GF-D8 (cell line): ENCODE data around the gene RAB11FIP5.
"Not testable (repeated sequence)": the region's sequence is repeated elsewhere in the genome, so short reads cannot be mapped to it uniquely, and the experiment has no call there.

Source experiments
- DNase-seq: peaks from one replicate; lab custom pipeline; 2025; lab: John Stamatoyannopoulos, UW

Gene RAB11FIP5, protein sequence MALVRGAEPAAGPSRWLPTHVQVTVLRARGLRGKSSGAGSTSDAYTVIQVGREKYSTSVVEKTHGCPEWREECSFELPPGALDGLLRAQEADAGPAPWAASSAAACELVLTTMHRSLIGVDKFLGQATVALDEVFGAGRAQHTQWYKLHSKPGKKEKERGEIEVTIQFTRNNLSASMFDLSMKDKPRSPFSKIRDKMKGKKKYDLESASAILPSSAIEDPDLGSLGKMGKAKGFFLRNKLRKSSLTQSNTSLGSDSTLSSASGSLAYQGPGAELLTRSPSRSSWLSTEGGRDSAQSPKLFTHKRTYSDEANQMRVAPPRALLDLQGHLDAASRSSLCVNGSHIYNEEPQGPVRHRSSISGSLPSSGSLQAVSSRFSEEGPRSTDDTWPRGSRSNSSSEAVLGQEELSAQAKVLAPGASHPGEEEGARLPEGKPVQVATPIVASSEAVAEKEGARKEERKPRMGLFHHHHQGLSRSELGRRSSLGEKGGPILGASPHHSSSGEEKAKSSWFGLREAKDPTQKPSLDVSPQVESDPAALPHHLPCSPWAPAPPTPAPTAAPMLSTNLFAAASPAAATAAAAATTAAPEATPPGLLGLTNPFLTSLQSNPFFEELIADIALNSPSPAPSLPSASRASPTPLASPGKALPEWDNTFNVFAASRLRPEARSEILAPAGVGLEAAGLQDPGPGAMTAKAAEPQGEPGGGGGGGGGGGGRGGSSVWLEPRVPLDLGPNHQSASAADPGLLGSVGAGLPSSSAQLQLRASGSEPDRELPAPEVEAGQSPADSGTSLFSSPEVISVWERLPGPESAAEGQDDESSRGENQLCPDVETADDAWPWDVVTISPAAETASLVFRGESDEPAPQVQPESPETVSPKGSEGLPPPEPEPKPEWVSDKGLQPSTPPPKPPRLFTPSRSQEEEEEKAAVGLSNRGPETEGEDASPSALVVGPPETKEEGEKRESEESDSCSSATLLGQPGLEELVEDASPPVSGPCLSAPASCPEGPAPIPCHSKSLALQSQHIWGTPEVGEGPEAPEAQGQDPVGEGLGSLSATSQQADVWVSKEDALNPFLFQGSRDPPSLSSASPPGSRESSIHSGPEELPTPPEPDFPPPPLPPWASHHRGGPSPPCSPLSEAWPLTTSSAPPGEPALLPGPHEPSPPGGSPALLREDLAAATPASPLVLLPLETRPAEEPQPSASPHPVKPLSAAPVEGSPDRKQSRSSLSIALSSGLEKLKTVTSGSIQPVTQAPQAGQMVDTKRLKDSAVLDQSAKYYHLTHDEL (N-terminal part only)

DNA sequence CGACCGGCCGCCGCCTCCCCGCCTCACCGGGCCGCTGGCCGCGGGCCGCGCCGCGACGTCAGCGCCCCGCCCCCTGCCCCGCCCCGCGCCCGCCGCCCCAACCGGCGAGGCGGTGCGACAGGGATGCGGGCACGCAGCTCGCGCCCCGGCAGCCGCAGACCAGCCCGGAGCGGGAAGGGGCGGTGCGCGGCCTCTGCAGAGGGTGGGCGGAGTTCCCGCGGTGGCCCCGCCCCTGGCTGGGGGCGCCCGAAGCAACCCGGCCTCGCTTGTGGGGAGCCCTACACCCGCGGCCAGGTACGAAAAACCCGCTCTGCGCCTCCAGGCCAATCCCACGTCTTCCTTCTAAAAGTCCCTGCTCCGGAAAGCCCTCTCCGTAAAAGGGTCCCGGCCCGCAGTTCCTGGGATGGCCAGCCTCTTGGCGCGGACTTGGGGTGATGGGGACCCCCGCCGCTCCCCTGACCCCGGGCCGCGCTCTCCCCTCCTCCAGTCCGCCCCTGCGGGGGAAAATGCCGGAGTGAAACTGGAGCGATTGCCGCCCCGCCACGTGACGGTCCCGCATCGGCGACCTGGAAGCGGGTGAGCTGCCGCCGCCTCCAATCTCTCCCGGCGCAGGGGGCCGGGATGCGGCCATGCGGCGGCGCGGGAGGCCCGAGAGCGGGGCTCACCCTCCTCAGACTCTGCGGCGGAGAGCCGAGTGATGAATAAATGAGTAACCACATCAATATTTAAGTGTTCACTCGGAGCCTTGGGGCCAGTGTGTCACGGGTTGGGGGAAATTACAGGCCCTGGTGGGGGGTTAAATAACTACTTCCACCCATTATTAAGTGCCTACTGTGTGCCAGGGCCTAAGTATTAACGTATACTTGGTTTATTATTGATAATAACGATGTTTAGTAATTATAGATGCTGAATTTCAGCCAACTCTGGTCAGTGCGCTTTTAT, at the start of gene RAB11FIP5:
Gene RAB11FIP5, minus strand, starts transcription at position 36 of the 942 bp plus-strand sequence. CDS start 171 bp downstream, outside the sequence.
- DNase-seq, result no peak

DNA sequence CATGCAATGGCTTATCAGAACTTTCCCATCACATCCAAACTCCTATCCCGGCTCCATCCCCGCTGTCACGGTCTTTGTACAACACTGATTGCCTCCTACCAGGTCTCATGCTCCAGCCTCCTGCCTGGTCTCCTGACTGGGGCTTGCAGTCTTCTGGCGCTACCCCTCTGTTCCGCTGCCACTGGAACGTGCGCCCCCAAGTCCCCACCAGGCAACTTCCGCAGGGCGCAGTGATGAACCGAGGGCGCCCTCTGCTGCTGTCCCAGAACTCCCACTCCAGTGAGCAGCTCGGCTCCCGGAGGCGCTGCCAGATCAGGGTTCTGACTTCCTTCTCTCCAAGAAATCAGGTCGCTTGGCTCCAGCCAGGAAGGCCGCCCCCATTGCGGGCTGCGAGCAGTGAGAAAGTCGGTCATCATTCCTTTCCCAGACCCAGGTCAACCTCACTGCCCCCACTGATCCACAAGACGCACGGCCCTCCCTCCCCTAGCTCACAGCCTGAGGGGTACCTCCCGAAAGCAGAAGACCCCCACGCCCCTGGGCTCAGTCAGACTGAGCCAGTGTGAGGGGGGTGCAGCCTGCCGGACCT, 43.9 kb upstream of the RAB11FIP5 start:
- no peak for DNase-seq

DNA sequence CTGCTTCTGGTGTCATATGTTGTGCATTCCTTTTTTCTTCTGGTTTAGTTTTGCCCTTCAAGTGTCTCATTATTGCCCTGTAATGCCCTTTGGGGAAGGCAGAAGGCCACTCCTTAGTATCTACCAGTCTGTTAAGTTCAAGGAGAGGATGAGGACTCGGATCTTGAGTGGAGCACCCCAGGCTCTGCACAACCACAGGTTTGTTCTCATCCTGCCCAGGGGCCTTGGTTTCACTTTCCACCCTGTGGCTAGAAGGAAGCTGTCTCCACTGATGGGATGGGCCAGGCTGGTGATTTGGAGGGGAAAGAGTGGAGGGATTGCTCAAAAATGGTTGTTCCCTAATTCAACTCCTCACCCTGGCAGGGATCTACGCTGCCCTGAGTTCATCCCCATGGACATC, 30.2 kb upstream of the RAB11FIP5 start:
- no peak for DNase-seq

DNA sequence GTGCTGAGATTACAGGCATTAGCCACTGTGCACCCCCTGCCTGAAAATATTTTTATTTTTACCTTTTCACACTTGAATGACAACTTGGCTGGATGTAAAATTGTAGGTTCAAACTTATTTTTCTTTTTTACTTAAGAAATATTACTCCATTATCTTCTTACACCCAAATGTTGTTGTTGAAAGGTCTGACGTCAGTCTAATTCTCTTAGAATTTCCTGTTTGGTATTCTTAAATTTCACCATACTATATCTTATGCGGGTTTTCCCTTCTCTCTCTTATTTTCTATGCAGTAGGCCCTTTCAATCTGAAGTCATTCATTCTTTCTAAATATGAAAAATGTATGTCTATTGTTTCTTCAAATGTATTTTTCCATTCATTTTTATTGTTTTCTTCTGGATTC, 29.1 kb upstream of the RAB11FIP5 start:
- no peak for DNase-seq

DNA sequence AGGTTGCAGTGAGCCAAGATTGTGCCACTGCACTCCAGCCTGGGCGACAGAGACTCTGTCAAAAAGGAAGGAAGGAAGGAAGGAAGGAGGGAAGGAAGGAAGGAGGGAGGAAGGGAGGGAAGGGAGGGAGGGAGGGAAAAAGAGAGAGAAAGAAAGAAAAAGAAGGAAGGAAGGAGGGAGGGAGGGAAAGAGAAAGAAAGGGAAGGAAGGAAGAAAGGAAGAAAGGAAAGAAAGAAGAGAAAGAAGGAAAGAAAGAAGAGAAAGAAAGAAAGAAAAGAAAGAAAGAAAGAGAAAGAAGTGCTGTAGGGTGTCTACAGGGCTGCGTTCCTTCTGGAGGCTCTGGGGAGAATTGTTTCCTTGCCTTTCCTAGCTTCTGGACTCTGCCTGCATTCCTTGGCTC, 22.5 kb upstream of the RAB11FIP5 start:
- DNase-seq, result no peak

DNA sequence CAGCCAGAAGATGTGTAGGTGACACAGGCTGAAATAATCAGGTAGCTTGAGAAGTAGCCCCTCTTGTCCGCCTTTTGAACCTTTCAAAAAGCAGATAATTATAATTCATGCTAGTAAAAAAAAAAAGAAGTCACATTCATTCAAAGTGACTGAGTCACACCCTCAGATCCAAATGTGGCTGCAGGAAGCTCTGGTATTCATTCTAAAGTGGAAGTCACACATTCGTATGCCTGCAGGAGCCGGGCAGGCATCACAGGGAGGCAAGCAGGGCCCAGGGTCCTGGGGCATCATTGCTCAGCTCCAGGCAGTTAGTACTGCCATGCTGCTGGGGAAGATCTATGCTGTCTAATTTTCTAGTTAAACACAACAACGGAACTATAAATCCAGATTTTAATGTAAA, 21.7 kb upstream of the RAB11FIP5 start:
- DNase-seq, result no peak

DNA sequence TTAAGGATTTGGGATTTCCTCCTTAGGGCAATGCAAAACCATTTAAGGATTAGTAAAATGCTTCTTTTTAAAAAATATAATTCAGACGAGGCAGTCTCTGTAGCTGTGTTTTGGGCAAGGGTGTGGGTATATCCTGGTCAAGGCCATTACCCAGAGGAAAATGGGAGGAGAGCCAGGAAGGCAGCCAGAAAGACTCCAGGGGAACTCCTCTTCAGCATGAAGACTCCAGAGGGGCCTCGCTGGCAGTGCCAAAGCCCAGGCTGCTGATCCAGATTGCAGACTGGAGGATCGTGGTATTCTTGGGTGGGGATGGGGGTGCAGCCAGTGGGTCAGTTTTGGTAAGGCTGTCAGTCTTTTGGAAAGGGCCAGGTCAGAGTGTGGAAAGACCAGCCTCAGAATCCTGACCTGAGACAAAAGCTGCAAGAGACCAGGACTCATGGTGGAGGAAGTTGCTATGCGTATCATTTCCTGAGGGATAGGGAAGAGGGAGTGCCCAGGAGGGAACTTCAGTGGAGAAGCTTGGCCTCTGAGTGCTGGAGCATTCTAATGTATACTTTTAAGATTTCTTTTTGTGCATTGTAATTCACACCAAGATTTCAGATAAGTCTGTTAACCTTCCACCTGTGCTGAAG, 20.9 kb upstream of the RAB11FIP5 start:
- no peak for DNase-seq

DNA sequence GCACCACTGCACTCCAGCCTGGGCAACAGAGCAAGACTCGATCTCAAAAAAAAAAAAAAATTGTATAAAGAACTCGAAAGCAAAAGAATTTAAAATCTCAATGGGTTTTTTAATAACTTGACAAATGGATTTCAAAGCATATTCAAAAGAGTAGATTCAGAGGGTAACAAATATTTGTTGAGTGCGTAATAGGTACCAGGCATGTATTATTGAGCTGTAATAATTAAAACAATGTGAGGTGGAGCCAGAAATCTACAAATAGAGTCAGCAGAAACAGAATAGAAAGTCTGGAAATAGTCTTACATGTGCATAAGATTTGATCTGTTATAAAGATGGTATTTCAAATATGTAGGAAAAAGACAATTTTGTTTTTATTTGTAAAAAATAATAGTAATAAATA, 19.1 kb upstream of the RAB11FIP5 start:
- DNase-seq, result no peak

DNA sequence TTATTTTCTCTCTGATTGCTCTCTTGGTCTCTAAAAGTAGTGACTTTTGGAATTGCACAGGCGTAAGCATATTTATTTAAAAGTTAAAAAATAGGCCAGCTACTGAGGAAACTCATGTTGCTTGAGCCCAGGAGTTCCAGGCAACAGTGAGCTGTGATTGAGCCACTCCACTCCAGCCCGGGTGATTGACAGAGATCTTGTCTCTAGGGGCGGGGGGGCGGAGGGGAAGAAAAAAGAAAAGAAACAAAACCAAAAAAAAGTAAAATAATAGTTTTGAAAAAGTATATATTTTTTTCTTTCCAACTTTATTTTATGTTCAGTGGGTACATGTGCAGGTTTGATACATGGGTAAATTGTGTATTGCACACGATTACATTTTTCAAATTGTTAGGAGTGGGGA, 18.0 kb upstream of the RAB11FIP5 start:
- DNase-seq, result no peak

DNA sequence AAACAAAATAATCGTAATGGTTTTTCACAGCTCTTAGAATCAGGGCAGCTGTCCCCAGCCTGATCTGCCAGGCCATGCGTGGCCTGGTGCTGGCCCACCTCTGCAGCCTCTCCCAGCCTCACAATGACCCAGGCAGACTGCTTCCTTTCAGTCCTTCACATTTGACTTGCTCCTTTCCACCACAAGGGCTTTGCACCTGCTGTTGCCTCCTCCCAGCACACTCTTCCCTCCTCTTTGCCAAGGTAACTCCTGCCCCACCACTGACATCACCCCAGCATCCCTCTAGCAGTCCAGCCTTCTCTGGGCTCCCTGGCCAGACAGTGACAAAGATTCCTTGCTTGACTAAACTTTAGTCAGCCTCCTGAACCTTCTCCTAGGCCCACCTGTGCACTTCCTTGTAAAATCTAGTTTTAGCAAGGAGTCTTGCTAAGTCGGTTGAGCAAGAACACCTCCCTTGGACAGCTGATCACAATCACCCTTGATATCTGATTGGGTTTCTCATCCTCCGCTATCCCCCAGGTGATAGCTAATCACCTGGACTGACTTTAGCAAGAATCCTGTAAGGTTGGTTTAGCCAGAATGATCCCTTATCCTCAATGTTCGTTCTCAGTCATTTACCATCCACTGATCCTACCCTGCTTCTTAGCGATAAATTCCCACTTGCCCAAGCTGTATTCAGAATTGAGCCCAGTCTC, 16.2 kb upstream of the RAB11FIP5 start:
- DNase-seq, result no peak

DNA sequence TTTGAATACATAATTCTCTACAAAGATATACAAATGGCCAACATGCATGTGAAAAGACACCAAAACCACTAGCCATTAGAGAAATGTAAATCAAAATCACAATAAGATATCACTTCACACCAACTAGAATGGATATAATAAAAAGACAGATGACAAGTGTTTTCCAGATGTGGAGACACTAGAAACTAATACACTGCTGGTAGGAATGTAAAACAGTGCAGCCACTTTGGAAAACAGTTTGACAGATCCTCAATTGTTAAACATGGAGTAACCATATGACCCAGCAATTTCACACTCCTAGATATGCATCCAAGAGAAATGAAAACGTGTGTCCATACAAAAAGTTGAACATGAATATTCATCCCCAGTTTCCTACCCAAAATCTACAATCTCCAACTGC, 9.8 kb upstream of the RAB11FIP5 start:
- DNase-seq, result no peak

DNA sequence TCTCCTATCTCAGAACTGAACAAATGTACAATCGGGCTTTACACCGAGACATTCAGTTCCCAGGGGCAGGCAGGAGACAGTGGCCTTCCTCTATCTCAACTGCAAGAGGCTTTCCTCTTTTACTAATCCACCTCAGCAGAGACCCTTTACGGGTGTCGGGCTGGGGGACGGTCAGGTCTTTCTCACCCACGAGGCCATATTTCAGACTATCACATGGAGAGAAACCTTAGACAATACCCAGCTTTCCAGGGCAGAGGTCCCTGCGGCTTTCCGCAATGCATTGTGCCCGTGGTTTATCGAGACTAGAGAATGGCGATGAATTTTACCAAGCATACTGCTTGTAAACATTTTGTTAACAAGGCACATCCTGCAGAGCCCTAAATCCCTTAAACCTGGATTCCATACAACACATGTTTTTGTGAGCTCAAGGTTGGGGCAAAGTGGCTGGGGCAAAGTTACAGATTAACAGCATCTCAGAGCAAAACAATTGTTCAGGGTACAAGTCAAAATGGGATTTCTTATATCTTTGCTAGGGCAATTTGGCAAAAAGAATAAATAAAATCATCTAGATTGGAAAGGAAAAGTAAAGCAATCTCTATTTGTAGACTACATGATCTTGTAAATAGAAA, 7.0 kb upstream of the RAB11FIP5 start:
- DNase-seq, result not testable (repeated sequence)

DNA sequence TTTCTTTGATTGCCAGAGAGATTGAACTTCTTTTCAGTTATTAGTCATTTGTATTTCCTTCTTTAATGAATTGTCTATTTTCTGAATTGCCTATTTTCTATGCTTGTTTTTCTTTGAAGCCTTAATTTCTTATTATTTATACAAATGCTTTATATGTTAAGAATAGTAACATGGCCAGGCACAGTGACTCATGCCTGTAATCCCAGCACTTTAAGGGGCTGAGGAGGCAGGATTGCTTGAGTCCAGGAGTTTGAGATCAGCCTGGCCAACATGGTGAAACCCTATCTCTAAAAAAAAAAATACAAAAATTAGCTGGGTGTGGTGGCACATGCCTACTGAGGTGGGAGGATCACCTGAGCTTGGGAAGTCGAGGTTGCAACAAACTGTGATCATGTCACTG, 4.7 kb upstream of the RAB11FIP5 start:
- no peak for DNase-seq

DNA sequence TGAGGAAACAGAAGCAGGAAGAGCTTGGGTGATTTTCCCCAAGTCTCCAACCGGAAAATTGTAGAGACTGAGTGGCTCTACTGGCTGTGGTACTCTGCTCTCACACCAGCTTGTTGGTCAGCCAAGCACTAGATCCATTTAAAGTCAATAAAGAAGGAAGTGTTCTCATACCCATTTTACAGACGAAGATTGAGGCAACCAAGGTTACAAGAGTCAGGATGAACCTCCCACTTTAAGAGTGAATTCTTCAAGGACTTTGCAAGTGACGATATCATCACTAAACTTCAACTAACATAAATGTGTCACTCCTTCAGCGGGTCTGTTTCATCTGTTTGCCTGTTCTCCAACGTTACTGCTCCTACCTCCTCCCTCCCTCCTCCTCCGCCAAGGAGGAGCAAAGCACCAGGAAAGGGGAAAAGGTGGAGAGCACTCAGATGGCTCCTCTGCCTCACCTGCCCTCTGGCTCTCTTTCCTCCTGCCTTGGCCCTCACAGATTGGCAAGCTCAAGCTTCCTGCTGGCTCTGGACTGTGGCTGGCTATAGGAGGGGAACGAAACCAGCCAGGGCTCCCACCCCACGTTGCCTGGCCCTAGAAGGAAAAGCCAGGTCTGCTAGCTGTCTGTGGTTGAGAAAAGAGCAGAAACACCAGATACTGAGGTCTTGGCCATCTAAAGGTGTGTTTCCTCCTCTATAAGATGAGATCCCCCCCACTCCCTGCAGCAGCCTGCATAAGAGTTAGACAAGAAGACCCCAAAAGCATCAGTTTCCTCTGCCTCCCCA, 3.6 kb upstream of the RAB11FIP5 start:
- no peak for DNase-seq

DNA sequence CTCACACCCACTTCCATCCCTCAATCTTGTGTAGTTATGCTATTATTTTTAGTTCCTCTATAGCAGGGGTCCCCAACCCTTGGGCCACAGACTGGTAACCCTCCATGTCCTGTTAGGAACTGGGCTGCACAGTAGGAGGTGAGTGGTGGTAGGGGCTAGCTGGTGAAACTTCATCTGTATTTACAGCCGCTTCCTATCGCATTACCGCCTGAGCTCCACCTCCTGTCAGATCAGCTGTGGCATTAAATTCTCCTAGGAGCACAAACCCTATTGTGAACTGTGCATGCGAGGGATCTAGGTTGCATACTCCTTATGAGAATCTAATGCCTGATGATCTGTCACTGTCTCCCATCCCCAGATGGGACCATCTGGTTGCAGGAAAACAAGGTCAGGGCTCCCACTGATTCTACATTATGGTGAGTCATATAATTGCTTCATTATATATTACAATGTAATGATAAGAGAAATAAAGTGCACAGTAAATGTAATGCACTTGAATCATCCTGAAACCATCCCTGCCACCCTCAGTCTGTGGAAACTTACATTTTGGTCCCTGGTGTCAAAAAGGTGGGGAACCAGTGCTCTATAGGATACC, 1.6 kb upstream of the RAB11FIP5 start:
- no peak for DNase-seq

DNA sequence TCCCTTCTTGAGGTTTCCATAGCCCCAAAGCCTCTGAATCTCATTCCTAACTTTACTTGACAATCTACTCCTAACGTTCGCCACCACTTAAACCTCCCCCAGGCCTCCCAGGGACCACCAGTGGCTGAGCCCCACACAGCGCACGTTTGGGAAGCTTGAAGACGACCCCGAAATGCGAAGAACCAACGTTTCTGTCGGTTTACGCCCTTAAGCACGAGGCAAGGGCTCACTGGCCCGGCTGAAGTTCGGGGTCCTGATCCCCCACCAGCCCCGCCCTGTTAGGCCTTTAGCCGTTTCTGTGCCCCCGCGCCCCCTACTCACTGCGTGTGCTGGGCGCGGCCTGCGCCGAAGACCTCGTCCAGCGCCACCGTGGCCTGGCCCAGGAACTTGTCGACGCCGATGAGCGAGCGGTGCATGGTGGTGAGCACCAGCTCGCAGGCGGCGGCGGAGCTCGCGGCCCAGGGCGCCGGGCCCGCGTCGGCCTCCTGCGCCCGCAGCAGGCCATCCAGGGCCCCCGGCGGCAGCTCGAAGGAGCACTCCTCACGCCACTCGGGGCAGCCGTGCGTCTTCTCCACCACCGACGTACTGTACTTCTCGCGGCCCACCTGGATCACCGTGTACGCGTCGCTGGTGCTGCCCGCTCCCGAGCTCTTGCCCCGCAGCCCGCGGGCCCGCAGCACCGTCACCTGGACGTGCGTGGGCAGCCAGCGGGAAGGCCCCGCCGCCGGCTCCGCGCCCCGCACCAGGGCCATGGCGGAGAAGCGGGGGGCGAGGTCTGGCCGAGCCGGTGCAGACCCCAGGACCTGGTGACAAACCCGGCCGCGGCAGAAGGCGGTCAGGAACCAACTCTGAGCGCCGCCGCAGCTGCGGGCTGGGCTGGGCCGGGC, 479 bp downstream of the RAB11FIP5 start:
- DNase-seq, result no peak
